ENCODE measurements around the gene RPL6.
"Not testable (repeated sequence)": the region's sequence is repeated elsewhere in the genome, so short reads cannot be mapped to it uniquely, and the experiment has no call there.

The RPL6 gene

GRCh38 chr12:112409064-112409905 lies at the start of gene RPL6:
RPL6 (minus strand) TSS chr12:112409605; CDS start chr12:112408656, 949 bp downstream.
- peak within 1 kb of the TSS; percentile 77 for H3K4me3 ChIP-seq (ENCODE audit: low read depth, low read length)
- DNase-seq (ENCODE audit: low read depth), result peak; percentile 91
- no peak for TF ChIP-seq CTCF (IDR thresholded peaks at IDR 0.05; ENCODE audit: control insufficient read depth, extremely low read depth, insufficient read depth)

- TF ChIP-seq CTCF (IDR thresholded peaks at IDR 0.05; ENCODE audit: control insufficient read depth, extremely low read depth, insufficient read depth), result no peak
- no peak overlapping the region for H3K4me3 ChIP-seq (ENCODE audit: low read depth, low read length)
- no peak for DNase-seq (ENCODE audit: low read depth)
These were observed 49.3 kb upstream of the RPL6 start for GRCh38 chr12:112458751-112459150.

GRCh38 chr12:112458330-112458729 lies 48.9 kb upstream of the RPL6 start:
- DNase-seq (ENCODE audit: low read depth), result no peak
- no peak overlapping the region for H3K4me3 ChIP-seq (ENCODE audit: low read depth, low read length)
- TF ChIP-seq CTCF (IDR thresholded peaks at IDR 0.05; ENCODE audit: control insufficient read depth, extremely low read depth, insufficient read depth), result no peak

GRCh38 chr12:112457142-112457541 lies 47.7 kb upstream of the RPL6 start:
- H3K4me3 ChIP-seq (ENCODE audit: low read depth, low read length); DNase-seq (ENCODE audit: low read depth): not testable (repeated sequence)

- DNase-seq (ENCODE audit: low read depth), result no peak
- H3K4me3 ChIP-seq (ENCODE audit: low read depth, low read length), result no peak overlapping the region
- TF ChIP-seq CTCF (IDR thresholded peaks at IDR 0.05; ENCODE audit: control insufficient read depth, extremely low read depth, insufficient read depth), result no peak
These were observed 46.6 kb upstream of the RPL6 start for GRCh38 chr12:112456029-112456428.

- no peak overlapping the region for H3K4me3 ChIP-seq (ENCODE audit: low read depth, low read length)
- no peak for DNase-seq (ENCODE audit: low read depth)
- TF ChIP-seq CTCF (IDR thresholded peaks at IDR 0.05; ENCODE audit: control insufficient read depth, extremely low read depth, insufficient read depth), result 0 out of 2 replicates have a peak, but pooled peaks have one; percentile 6
These were observed 41.3 kb upstream of the RPL6 start for GRCh38 chr12:112450725-112451124.

GRCh38 chr12:112448165-112448564 lies 38.8 kb upstream of the RPL6 start:
- not testable (repeated sequence) for H3K4me3 ChIP-seq (ENCODE audit: low read depth, low read length); DNase-seq (ENCODE audit: low read depth)

- no peak overlapping the region for H3K4me3 ChIP-seq (ENCODE audit: low read depth, low read length)
- no peak for TF ChIP-seq CTCF (IDR thresholded peaks at IDR 0.05; ENCODE audit: control insufficient read depth, extremely low read depth, insufficient read depth)
- no peak for DNase-seq (ENCODE audit: low read depth)
These were observed 37.7 kb upstream of the RPL6 start for GRCh38 chr12:112447106-112447505.

Measured in LNCaP clone FGC (cell line).